Gastrocnemius medialis (tissue), 4 donors: ENCODE results near the gene DDX28. TPM values are rescaled to one million over a fixed set of nuclear protein-coding genes. Genes with fewer than 3 reads are reported as not detected.

Source experiments
- ATAC-seq, 2 donors: fragments of 150-250 bp; one replicate each; pipeline ENCODE4 v1.9.1; 2016
- DNase-seq, 2 donors: peaks; one replicate each; pipeline ENCODE4 v3.0.0-alpha.2; 2019
- H3K27ac ChIP-seq, 4 donors: fragments of 200-600 bp; sonication (generic); 1 replicate in 1 of 4; 2 replicates in 3 of 4; pipeline ENCODE4 v1.5.1; 2016 to 2018; ENCODE audit warnings: mild to moderate bottlenecking in 2 of 4, moderate library complexity in 1 of 4
- H3K27me3 ChIP-seq, 3 donors: fragments of 200-600 bp; sonication (generic) in 2 of 3; 1 replicate in 1 of 3; 2 replicates in 2 of 3; pipeline versions ENCODE4 v1.5.1 to v1.6.0; 2016 to 2019; ENCODE audit warnings: mild to moderate bottlenecking in 1 of 3, moderate library complexity in 1 of 3
- H3K36me3 ChIP-seq, 2 donors: fragments of 200-600 bp; sonication (generic) in 1 of 2; one replicate each; pipeline ENCODE4 v1.5.1; 2017 to 2018
- H3K4me1 ChIP-seq, 2 donors: fragments of 200-600 bp; sonication (generic) in 1 of 2; one replicate each; pipeline ENCODE4 v1.5.1; 2016 to 2017; ENCODE audit warnings: mild to moderate bottlenecking in 2 of 2
- H3K4me3 ChIP-seq, 4 donors: fragments of 200-600 bp; sonication (generic) in 3 of 4; 1 replicate in 1 of 4; 2 replicates in 3 of 4; pipeline ENCODE4 v1.5.1; 2016 to 2019; ENCODE audit warnings: mild to moderate bottlenecking in 2 of 4
- H3K9me3 ChIP-seq, 3 donors: fragments of 200-600 bp; sonication (generic) in 2 of 3; 1 replicate in 1 of 3; 2 replicates in 2 of 3; pipeline ENCODE4 v1.5.1; 2016 to 2019
- CTCF ChIP-seq, 5 experiments: fragments of 450-650 bp in 3 of 5; fragments of 200-600 bp in 2 of 5; sonication (generic) in 2 of 5; IDR thresholded peaks in 4 of 5; conservative IDR thresholded peaks in 1 of 5; 1 replicate in 4 of 5; 2 replicates in 1 of 5; pipeline ENCODE4 v1.5.1; 2016 to 2019; ENCODE audit warnings: antibody characterized with exemption in 5 of 5, mild to moderate bottlenecking in 3 of 5, moderate library complexity in 3 of 5
- POLR2A ChIP-seq, 2 donors: fragments of 450-650 bp; IDR thresholded peaks; one replicate each; pipeline ENCODE4 v1.6.1; 2017; ENCODE audit warnings: antibody characterized with exemption in 2 of 2, mild to moderate bottlenecking in 2 of 2, moderate library complexity in 2 of 2
- in situ Hi-C, 4 donors: fragments of 200-750 bp; cut with MboI; loops; one replicate each; pipeline versions ENCODE4 v1.15.0 to v1.8.0; 2017; ENCODE audit warnings: low sequenced_read_pairs in 4 of 4
- intact Hi-C: fragments of 100-400 bp; cut with DNase I; formaldehyde crosslinking; loops from one replicate; pipeline ENCODE4 v1.15.1; 2023; ENCODE audit warnings: low total_unique reads
- total RNA-seq, 4 donors: library from RNA; depleted of rRNA; stranded (reverse); fragments of >200 nt; gene quantifications; one replicate each; pipeline versions ENCODE4 v1.1.0 to v1.2.3, GENCODE V29; 2016

DDX28 gene, protein sequence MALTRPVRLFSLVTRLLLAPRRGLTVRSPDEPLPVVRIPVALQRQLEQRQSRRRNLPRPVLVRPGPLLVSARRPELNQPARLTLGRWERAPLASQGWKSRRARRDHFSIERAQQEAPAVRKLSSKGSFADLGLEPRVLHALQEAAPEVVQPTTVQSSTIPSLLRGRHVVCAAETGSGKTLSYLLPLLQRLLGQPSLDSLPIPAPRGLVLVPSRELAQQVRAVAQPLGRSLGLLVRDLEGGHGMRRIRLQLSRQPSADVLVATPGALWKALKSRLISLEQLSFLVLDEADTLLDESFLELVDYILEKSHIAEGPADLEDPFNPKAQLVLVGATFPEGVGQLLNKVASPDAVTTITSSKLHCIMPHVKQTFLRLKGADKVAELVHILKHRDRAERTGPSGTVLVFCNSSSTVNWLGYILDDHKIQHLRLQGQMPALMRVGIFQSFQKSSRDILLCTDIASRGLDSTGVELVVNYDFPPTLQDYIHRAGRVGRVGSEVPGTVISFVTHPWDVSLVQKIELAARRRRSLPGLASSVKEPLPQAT
- 10 to 100 TPM in 2 of 4 donors, 1 to 10 TPM in 2; 6.2 to 16.1 (median 10.4) TPM for total RNA-seq

- in situ Hi-C loops, result no loop called here
- H3K27me3 ChIP-seq, result no peaks in the 10 kb centered on the region
- intact Hi-C loops, result no loop called here
- H3K4me1 ChIP-seq, result peaks cover 29% of the 10 kb centered on the region in 2 donors
- peaks cover 0 to 11% of the 10 kb centered on the region in 2 donors for H3K36me3 ChIP-seq
- H3K27ac ChIP-seq, result peak within 1 kb of the TSS; percentile 88 to 98 (median 90)
- no peaks in the 10 kb centered on the region for H3K9me3 ChIP-seq
- ATAC-seq, result peak; percentile 89 to 92
- TF ChIP-seq POLR2A (IDR thresholded peaks at IDR 0.05), result peak; percentile 49 to 68
- peak in 1 of 5 experiments; percentile 46 for TF ChIP-seq CTCF (IDR thresholded peaks at IDR 0.05 in 4 of 5, conservative IDR thresholded peaks at IDR 0.05 in 1 of 5)
- peak within 1 kb of the TSS; percentile 79 to 99 (median 84) for H3K4me3 ChIP-seq
- DNase-seq, result peak; percentile 79 to 88
Observed at GRCh38 chr16:68022728-68023537, at the start of gene DDX28, which contains the start of gene DUS2. TSS of gene DDX28 (minus strand) at chr16:68023232. CDS start at chr16:68023202, 30 bp downstream. TSS of gene DUS2 (plus strand) at chr16:68023284. CDS start at chr16:68038024, 14,740 bp downstream.

GRCh38 chr16:68072038-68072695, 49.1 kb upstream of the DDX28 start:
- Histone ChIP-seq H3K36me3 (peaks cover 0 to 2% of the 10 kb centered on the region in 2 donors), H3K4me3 (no peak overlapping the region), H3K27me3 (no peaks in the 10 kb centered on the region), H3K27ac (peak overlapping the region; percentile 83 to 89 (median 86)), H3K9me3 (no peaks in the 10 kb centered on the region), H3K4me1 (peaks cover 60 to 66% of the 10 kb centered on the region in 2 donors)
- ATAC-seq, result peak; percentile 88 to 91
- TF ChIP-seq CTCF (IDR thresholded peaks at IDR 0.05 in 4 of 5, conservative IDR thresholded peaks at IDR 0.05 in 1 of 5), result peak in 2 of 5 experiments; percentile 43 to 44
- TF ChIP-seq POLR2A (IDR thresholded peaks at IDR 0.05), result no peak
- in situ Hi-C loops (no loop called here), intact Hi-C loops (loop anchor here (5.0 kb wide), 1 partner anchor 825 kb away; the partner anchor contains the start of genes FHOD1 and SLC9A5)
- DNase-seq, result peak; percentile 84 to 96

- no peak overlapping the region for H3K4me3 ChIP-seq
- in situ Hi-C loops (no loop called here), intact Hi-C loops (loop anchor here (5.0 kb wide), 1 partner anchor 824 kb away; the partner anchor contains the start of genes FHOD1 and SLC9A5)
- TF ChIP-seq POLR2A (IDR thresholded peaks at IDR 0.05) (no peak), CTCF (IDR thresholded peaks at IDR 0.05 in 4 of 5, conservative IDR thresholded peaks at IDR 0.05 in 1 of 5) (no peak)
- peak overlapping the region; percentile 83 to 89 (median 86) for H3K27ac ChIP-seq
- H3K9me3 ChIP-seq, result no peaks in the 10 kb centered on the region
- ATAC-seq (no peak), DNase-seq (no peak)
- peaks cover 60 to 67% of the 10 kb centered on the region in 2 donors for H3K4me1 ChIP-seq
- H3K36me3 ChIP-seq, result no peaks in the 10 kb centered on the region
- H3K27me3 ChIP-seq, result no peaks in the 10 kb centered on the region
Observed at GRCh38 chr16:68071518-68071901, 48.5 kb upstream of the DDX28 start.
